HEK293T (cell line): ENCODE measurements around the gene PRDM15.

ENCODE experiments used
- CTCF ChIA-PET: fragments of 350-600 bp; formaldehyde crosslinking; extraction: SDS; loops from one replicate; lab custom pipeline; 2021; ENCODE audit warnings: antibody characterized with exemption, inconsistent platforms; lab: Yijun Ruan, JAX
- POLR2A ChIA-PET: fragments of 350-600 bp; formaldehyde crosslinking; extraction: SDS; loops from one replicate; lab custom pipeline; 2020; ENCODE audit warnings: antibody characterized with exemption, inconsistent platforms; lab: Yijun Ruan, JAX
- DNase-seq: peaks from one replicate; pipeline ENCODE4 v3.0.0; 2012; ENCODE audit warnings: mixed read lengths; ENCODE audit errors: extremely low spot score
- ARNT ChIP-seq: fragments of 450-650 bp; IDR thresholded peaks from 2 replicates; pipeline ENCODE4 v1.6.1; 2017; ENCODE audit warnings: mild to moderate bottlenecking
- BHLHE40 ChIP-seq: fragments of 450-650 bp; IDR thresholded peaks from 2 replicates; pipeline ENCODE4 v1.6.1; 2016; ENCODE audit warnings: mild to moderate bottlenecking, moderate library complexity, borderline replicate concordance
- CTBP1 ChIP-seq: fragments of 450-650 bp; IDR thresholded peaks from 2 replicates; pipeline ENCODE4 v1.6.1; 2016; ENCODE audit warnings: borderline replicate concordance
- ELF4 ChIP-seq: fragments of 450-650 bp; IDR thresholded peaks from 2 replicates; pipeline ENCODE4 v1.6.1; 2017; ENCODE audit warnings: antibody characterized with exemption
- FOXA1 ChIP-seq: fragments of 450-650 bp; IDR thresholded peaks from 2 replicates; pipeline ENCODE4 v1.6.1; 2016; ENCODE audit warnings: mild to moderate bottlenecking
- FOXK2 ChIP-seq: fragments of 450-650 bp; IDR thresholded peaks from 2 replicates; pipeline ENCODE4 v1.6.1; 2016; ENCODE audit warnings: mild to moderate bottlenecking
- FOXM1 ChIP-seq: fragments of 450-650 bp; IDR thresholded peaks from 2 replicates; pipeline ENCODE4 v1.6.1; 2017; ENCODE audit warnings: mild to moderate bottlenecking, borderline replicate concordance
- HDGF ChIP-seq: fragments of 450-650 bp; IDR thresholded peaks from 2 replicates; pipeline ENCODE4 v1.6.1; 2017; ENCODE audit warnings: antibody characterized with exemption, borderline replicate concordance
- L3MBTL2 ChIP-seq: fragments of 450-650 bp; conservative IDR thresholded peaks from 2 replicates; pipeline ENCODE4 v1.6.1; 2016; ENCODE audit warnings: mild to moderate bottlenecking
- LEF1 ChIP-seq: fragments of 450-650 bp; IDR thresholded peaks from 2 replicates; pipeline ENCODE4 v1.6.1; 2017; ENCODE audit warnings: mild to moderate bottlenecking, borderline replicate concordance
- NFRKB ChIP-seq: fragments of 450-650 bp; IDR thresholded peaks from 2 replicates; pipeline ENCODE4 v1.6.1; 2016; ENCODE audit warnings: mild to moderate bottlenecking, moderate library complexity
- PKNOX1 ChIP-seq: fragments of 450-650 bp; IDR thresholded peaks from 2 replicates; pipeline ENCODE4 v1.6.1; 2016
- SP1 ChIP-seq: fragments of 450-650 bp; IDR thresholded peaks from 2 replicates; pipeline ENCODE4 v1.6.1; 2017
- SUZ12 ChIP-seq: fragments of 450-650 bp; IDR thresholded peaks from 2 replicates; pipeline ENCODE4 v1.6.1; 2016; ENCODE audit warnings: mild to moderate bottlenecking
- TARDBP ChIP-seq: fragments of 450-650 bp; IDR thresholded peaks from 2 replicates; pipeline ENCODE4 v1.6.1; 2016
- ZNF384 ChIP-seq: fragments of 450-650 bp; IDR thresholded peaks from 2 replicates; pipeline ENCODE4 v1.6.1; 2016

PRDM15 gene

GRCh38 chr21:41751611-41752011 is 127.5 kb downstream of the PRDM15 start:
- TF ChIP-seq ELF4, result no peak
- no peak for TF ChIP-seq L3MBTL2
- no peak for TF ChIP-seq SUZ12
- TF ChIP-seq ARNT, result no peak
- TF ChIP-seq FOXM1, result no peak
- TF ChIP-seq CTBP1, result no peak
- no peak for TF ChIP-seq BHLHE40
- no peak for TF ChIP-seq HDGF
- TF ChIP-seq NFRKB, result no peak
- POLR2A ChIA-PET, result interaction anchor here (1.6 to 3.1 kb wide), 3 partner anchors 14 to 73 kb away, joined by 4 to 9 read pairs (median 5); no protein-coding TSS in a partner anchor
- CTCF ChIA-PET, result no interaction called here
- DNase-seq, result no peak

- no peak for TF ChIP-seq ELF4
- TF ChIP-seq L3MBTL2, result no peak
- TF ChIP-seq BHLHE40, result no peak
- TF ChIP-seq SUZ12, result no peak
- TF ChIP-seq CTBP1, result no peak
- no peak for TF ChIP-seq HDGF
- POLR2A ChIA-PET, result no interaction called here
- DNase-seq, result no peak
- CTCF ChIA-PET, result interaction anchor here (0.5 to 1.7 kb wide), 3 partner anchors 16 to 25 kb away, joined by 3 to 4 read pairs (median 3); partner anchors contain the start of gene RIPK4
Observed at GRCh38 chr21:41750532-41751151, 128.5 kb downstream of the PRDM15 start.

- TF ChIP-seq FOXK2 (no peak), CTBP1 (no peak), L3MBTL2 (no peak), ELF4 (no peak), TARDBP (no peak), NFRKB (no peak), FOXA1 (no peak), FOXM1 (no peak), PKNOX1 (no peak), SP1 (no peak), ZNF384 (no peak), BHLHE40 (no peak), HDGF (no peak), SUZ12 (no peak), LEF1 (no peak), ARNT (no peak)
- ChIA-PET POLR2A (no interaction called here), CTCF (interaction anchor here (0.5 to 1.7 kb wide), 2 partner anchors 17 to 19 kb away, joined by 3 to 4 read pairs; partner anchors contain the start of gene RIPK4)
- no peak for DNase-seq
Observed at GRCh38 chr21:41750051-41750450, 129.1 kb downstream of the PRDM15 start.

GRCh38 chr21:41749286-41749685 is 129.9 kb downstream of the PRDM15 start:
- ChIA-PET POLR2A (no interaction called here), CTCF (interaction anchor here (1.7 kb wide), 1 partner anchor 20 kb away, joined by 4 read pairs; no protein-coding TSS in a partner anchor)
- TF ChIP-seq FOXK2 (no peak), FOXA1 (no peak), PKNOX1 (no peak), FOXM1 (no peak)
- DNase-seq, result no peak
